Stomach smooth muscle (tissue), 2 donors: ENCODE results near the gene LCTL.

Experiments
- H3K27ac ChIP-seq: one replicate; pipeline ENCODE4 v1.7.0; 2013; ENCODE audit warnings: mild to moderate bottlenecking, low read length, inconsistent platforms
- H3K27me3 ChIP-seq, 2 donors: one replicate each; pipeline ENCODE4 v1.7.0; 2013; ENCODE audit warnings: low read length in 2 of 2; ENCODE audit not compliant: insufficient read depth in 2 of 2, control insufficient read depth in 1 of 2
- H3K36me3 ChIP-seq, 2 donors: one replicate each; pipeline ENCODE4 v1.7.0; 2013; ENCODE audit warnings: low read length in 2 of 2; ENCODE audit not compliant: control insufficient read depth in 2 of 2, insufficient read depth in 2 of 2
- H3K4me1 ChIP-seq: one replicate; pipeline ENCODE4 v1.7.0; 2013; ENCODE audit warnings: low read length; ENCODE audit not compliant: control insufficient read depth, insufficient read depth
- H3K4me3 ChIP-seq, 2 donors: one replicate each; pipeline ENCODE4 v1.7.0; 2013; ENCODE audit warnings: low read length in 2 of 2
- H3K9ac ChIP-seq, 2 donors: one replicate each; pipeline ENCODE4 v1.7.0; 2013; ENCODE audit warnings: low read length in 2 of 2, mild to moderate bottlenecking in 1 of 2
- H3K9me3 ChIP-seq, 2 donors: one replicate each; pipeline ENCODE4 v1.7.0; 2013; ENCODE audit warnings: low read length in 2 of 2; ENCODE audit not compliant: control insufficient read depth in 2 of 2
- donor health status: healthy.
- donor health status: Pancreatic carcinoma.

The LCTL gene

DNA sequence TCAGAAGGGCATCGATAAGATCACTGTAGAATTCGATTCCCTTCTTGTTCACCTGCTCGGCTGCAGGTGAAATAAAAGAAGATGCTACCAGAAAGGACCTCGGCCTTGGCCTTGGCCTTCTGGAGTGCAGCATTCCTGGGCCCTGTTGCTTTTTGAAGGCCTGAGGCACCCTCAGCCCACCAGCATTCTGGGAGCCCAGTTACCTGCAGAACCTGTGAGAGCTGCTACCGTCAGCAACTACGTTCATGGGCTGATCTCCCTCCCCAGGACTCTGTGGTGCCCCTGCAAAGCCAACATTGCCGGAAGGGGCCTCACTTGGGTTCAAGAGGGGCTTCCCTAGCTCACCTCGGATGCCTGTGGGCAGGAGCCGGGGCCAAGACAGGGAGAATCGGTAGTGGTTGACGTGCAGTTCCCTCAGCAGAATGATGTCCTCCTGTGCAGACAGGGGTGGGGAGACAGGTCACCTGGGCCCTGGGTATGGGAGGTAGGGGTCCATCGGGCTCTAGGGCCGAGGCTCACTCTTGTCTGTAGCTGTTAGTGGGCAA is 2.2 kb downstream of the LCTL start:
- no peak overlapping the region for H3K4me3 ChIP-seq
- no peak overlapping the region for H3K27ac ChIP-seq
- H3K9ac ChIP-seq = no peak overlapping the region
- no peaks in the 10 kb centered on the region for H3K36me3 ChIP-seq
- peaks cover 0 to 4% of the 10 kb centered on the region in 2 donors for H3K27me3 ChIP-seq
- no peaks in the 10 kb centered on the region for H3K9me3 ChIP-seq
- H3K4me1 ChIP-seq = no peaks in the 10 kb centered on the region

DNA sequence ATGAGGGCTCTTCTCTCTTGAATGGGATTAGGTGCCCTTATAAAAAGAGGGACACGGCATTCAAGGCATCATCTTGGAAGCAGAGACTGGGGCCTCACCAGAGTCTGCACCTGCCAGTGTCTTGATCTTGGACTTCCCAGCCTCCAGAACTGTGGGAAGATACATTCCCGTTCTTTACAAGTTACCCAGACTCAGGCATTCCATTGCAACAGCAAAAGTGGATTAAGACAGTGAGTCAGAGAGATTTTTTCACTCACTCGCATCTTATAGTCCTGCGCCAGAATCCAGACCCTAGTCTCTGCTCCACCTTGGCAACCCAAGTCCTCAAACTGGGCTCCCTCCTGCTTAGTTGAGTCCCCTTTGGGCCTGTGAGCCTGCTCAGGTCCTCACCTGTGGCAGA is 2.7 kb downstream of the LCTL start:
- Histone ChIP-seq H3K9ac (no peak overlapping the region), H3K27me3 (peaks cover 0 to 4% of the 10 kb centered on the region in 2 donors), H3K4me3 (no peak overlapping the region)

DNA sequence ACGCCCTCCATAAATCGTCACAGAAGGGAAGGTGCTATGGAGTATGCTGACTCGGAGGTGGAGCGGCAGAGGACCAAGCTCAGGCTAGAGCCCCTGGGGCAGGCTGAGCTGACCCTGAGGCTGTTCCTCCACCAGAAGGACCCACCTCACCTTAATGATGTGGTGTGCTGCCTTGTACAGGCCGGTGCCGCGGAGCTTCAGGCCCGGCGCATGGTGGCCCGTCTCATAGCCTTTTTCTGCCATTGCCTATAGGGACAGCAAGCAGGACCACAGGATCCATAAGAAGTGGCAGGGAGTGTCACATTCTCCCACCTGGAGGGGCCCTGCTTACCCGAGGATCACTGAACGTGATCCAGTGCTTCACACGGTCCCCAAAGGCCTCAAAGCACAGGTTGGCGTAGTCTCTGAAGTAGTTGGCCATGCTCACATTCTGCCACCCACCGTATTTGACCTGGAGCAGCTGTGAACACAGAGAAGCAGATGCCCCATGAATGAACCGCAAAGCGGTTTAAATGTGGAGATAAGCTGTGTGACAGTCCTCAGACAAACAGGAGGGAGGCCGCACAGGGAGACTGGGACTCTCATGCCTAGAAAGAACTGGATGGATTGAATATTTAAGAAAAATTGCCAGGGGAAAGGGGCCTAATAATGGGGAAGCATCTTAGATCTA is 4.8 kb downstream of the LCTL start:
- H3K36me3 ChIP-seq = no peaks in the 10 kb centered on the region
- H3K27me3 ChIP-seq = no peaks in the 10 kb centered on the region
- no peaks in the 10 kb centered on the region for H3K9me3 ChIP-seq

More for the DNA sequence above, 2.7 kb downstream of the LCTL start:
- H3K9me3 ChIP-seq = no peaks in the 10 kb centered on the region
- H3K36me3 ChIP-seq = no peaks in the 10 kb centered on the region
- no peak overlapping the region for H3K27ac ChIP-seq
- H3K4me1 ChIP-seq = no peaks in the 10 kb centered on the region

DNA sequence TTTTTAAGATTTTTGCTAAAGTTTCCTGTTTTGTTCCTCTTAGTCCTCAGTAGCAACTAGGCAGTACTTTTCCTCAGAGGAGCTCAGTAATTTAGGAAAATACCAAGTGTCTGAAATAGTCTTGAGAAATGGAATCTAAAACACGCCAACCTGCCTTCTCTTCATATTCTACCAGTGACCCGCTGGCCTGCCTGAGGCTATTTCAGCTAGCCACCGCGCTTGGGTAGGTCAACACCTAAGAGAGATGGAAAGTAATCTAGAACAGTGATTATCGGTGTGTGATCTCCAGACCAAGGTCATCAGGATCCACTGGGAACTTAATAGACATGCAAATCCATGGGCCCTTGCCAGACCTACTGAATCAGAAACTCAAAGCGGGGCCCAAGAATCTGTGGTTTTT is 7.5 kb downstream of the LCTL start:
- no peaks in the 10 kb centered on the region for H3K4me1 ChIP-seq
- no peaks in the 10 kb centered on the region for H3K36me3 ChIP-seq
- no peaks in the 10 kb centered on the region for H3K27me3 ChIP-seq
- no peak overlapping the region for H3K9ac ChIP-seq
- no peaks in the 10 kb centered on the region for H3K9me3 ChIP-seq
- H3K27ac ChIP-seq = no peak overlapping the region
- no peak overlapping the region for H3K4me3 ChIP-seq

More for the DNA sequence above, 4.8 kb downstream of the LCTL start:
- Histone ChIP-seq H3K4me1 (no peaks in the 10 kb centered on the region), H3K4me3 (no peak overlapping the region), H3K9ac (no peak overlapping the region), H3K27ac (no peak overlapping the region)

DNA sequence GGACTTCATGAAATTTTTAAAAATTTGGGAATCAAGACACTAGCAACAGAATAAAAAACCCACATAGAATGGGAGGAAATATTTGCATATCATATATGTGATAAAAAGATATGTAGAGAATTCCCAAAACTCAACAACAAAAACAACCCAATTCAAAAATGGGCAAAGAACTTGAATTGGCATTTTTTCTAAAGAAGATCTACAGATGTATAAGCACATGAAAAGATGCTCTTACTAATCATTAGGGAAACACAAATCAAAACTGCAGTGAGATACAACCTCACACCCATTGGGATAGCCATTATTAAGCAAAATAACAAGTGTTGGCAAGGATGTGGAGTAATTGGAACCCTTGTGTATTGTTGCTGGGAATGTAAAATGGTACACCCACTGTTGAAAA is 10.1 kb downstream of the LCTL start:
- H3K4me3 ChIP-seq = no peak overlapping the region
- H3K9ac ChIP-seq = no peak overlapping the region
- H3K27ac ChIP-seq = no peak overlapping the region
- H3K4me1 ChIP-seq = no peaks in the 10 kb centered on the region
- no peaks in the 10 kb centered on the region for H3K36me3 ChIP-seq
- no peaks in the 10 kb centered on the region for H3K9me3 ChIP-seq
- no peaks in the 10 kb centered on the region for H3K27me3 ChIP-seq

DNA sequence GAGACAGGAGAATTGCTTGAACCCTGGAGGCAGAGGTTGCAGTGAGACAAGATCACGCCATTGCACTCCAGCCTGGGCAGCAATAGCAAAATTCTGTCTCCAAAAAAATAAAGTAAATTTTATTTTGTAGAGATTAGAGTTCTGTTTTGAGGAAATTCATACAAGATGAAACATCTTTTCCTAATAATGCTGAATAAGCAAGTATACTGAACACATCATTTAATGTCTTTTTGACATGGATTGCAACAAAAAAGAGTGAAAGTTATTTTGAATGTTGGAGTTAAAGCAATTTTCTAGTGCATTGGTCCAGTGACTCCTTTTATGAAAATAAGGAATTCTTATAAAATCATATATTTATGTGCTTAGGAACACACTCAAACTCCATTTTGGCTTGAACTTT is 20.5 kb downstream of the LCTL start:
- H3K27me3 ChIP-seq = no peaks in the 10 kb centered on the region
- peaks cover 0 to 3% of the 10 kb centered on the region in 2 donors for H3K36me3 ChIP-seq
- H3K4me1 ChIP-seq = no peaks in the 10 kb centered on the region
- H3K9ac ChIP-seq = no peak overlapping the region
- no peak overlapping the region for H3K27ac ChIP-seq
- no peaks in the 10 kb centered on the region for H3K9me3 ChIP-seq
- H3K4me3 ChIP-seq = no peak overlapping the region

DNA sequence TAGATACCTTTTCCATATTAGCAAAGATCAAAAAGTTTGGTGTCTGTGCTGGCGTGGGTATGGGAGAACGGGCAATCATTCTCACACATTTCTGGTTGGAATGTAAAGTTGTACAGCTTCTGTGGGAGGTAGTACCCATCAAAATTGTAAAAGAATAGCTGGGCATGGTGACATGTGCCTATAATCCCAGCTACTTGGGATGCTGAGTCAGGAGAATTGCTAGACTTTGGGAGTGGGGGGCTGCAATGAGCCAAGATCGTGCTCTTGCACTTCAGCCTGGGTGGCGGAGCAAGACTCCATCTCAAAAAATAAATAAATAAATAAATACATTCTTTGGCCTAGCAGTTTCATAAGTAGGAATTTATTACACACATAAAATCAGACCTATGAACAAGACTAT is 22.9 kb downstream of the LCTL start:
- Histone ChIP-seq H3K36me3 (peaks cover 2 to 5% of the 10 kb centered on the region in 2 donors), H3K27me3 (no peaks in the 10 kb centered on the region), H3K4me1 (no peaks in the 10 kb centered on the region), H3K4me3 (no peak overlapping the region), H3K9me3 (no peaks in the 10 kb centered on the region), H3K9ac (no peak overlapping the region), H3K27ac (no peak overlapping the region)

DNA sequence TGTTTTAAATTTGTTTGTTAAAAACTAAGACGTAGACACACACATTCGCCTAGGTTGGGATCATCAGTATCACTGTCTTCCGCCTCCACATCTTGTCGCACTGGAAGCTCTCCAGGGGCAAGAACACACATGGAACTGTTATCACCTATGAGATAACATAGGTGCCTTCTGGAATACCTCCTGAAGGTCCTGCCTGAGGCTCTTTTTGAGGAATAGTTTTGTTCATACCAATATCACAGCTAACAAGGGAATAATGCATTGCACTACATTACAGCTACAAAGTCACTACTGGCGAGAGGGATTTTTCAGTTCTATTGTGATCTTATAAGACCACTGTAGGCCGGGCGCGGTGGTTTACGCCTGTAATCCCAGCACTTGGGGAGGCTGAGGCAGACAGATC is 30.7 kb downstream of the LCTL start:
- Histone ChIP-seq H3K27ac (no peak overlapping the region), H3K4me3 (no peak overlapping the region), H3K4me1 (no peaks in the 10 kb centered on the region), H3K9me3 (no peaks in the 10 kb centered on the region), H3K27me3 (no peaks in the 10 kb centered on the region), H3K36me3 (peaks cover 2 to 4% of the 10 kb centered on the region in 2 donors), H3K9ac (no peak overlapping the region)

DNA sequence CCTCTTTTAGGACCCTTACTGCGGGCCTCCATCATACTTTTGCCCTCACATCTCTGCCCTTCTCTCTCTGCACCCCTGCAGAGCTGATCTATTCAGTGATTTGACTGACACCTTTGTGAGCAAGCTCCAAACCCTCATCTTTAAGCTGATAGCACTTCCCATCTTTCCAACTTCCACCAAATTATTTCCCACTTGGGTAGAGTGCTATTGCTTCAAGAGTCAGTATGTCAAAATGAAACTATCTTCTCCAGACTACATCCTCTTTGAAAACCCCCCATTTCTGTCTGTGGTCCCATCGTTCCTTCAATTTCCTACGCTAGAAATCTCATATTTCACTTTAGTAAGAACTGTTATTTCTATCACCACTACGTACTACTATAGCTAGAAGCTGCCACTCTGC is 41.0 kb downstream of the LCTL start:
- Histone ChIP-seq H3K4me3 (no peak overlapping the region), H3K27ac (no peak overlapping the region), H3K27me3 (no peaks in the 10 kb centered on the region), H3K36me3 (peaks cover 0 to 6% of the 10 kb centered on the region in 2 donors), H3K4me1 (no peaks in the 10 kb centered on the region), H3K9ac (no peak overlapping the region), H3K9me3 (no peaks in the 10 kb centered on the region)

DNA sequence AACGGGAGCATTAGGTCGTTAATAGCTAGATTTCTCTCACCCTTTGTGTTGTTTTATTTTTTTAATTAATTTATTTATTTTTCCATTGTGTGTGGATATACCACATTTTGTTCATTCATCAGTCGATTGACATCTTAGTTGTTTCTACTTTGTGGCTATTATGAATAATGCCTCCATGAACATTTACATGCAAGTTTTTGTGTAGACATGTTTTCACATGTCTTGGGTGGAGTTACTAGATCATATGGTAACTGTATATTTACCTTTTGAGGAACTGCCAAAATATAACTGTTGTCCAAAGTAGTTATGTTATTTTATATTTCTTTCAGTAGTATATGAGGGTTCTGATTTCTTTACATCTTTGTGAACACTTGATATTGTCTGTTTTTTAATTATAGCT is 41.9 kb downstream of the LCTL start:
- Histone ChIP-seq H3K27ac (no peak overlapping the region), H3K9me3 (no peaks in the 10 kb centered on the region), H3K4me3 (no peak overlapping the region), H3K27me3 (no peaks in the 10 kb centered on the region), H3K9ac (no peak overlapping the region), H3K36me3 (peaks cover 2 to 7% of the 10 kb centered on the region in 2 donors), H3K4me1 (no peaks in the 10 kb centered on the region)

DNA sequence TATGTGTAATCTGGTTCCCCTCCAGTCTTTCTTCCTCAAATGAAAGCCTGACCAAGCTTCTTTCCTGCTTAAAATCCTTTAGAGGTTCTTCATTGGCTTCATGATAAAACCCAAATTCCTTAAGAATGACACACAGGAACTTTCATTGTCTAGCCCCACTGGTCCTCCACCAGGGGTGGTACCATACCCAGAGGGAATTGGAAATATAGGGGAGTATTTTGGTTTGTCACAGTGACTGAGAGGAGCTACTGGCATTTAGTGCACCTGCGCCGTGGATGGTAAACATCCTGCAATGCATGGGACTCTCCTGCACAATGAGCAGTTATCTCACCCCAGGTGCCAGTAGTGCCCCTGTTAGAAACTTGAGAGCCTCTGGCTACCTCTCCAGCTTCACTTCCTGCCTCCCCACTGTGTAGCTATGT is 49.9 kb downstream of the LCTL start:
- Histone ChIP-seq H3K36me3 (peaks cover 4% of the 10 kb centered on the region in 2 donors), H3K9ac (no peak overlapping the region), H3K27me3 (no peaks in the 10 kb centered on the region), H3K9me3 (no peaks in the 10 kb centered on the region), H3K4me1 (no peaks in the 10 kb centered on the region), H3K27ac (no peak overlapping the region), H3K4me3 (no peak overlapping the region)
